Ramos (cell line): ENCODE results near the gene C10orf90.

Experiments used
- in situ Hi-C: fragments of 300-500 bp; cut with MboI; formaldehyde crosslinking; loops from one replicate; pipeline ENCODE4 v1.14.3; 2022; ENCODE audit warnings: low sequenced_read_pairs; ENCODE audit not compliant: unreplicated experiment

C10orf90 gene

GRCh38 chr10:126588024-126588423 lies 82.5 kb downstream of the C10orf90 start:
- in situ Hi-C loops: no loop called here

- in situ Hi-C loops: no loop called here
Observed at GRCh38 chr10:126586878-126587277, 83.6 kb downstream of the C10orf90 start.

- in situ Hi-C loops: no loop called here
Observed at GRCh38 chr10:126586128-126586527, 84.4 kb downstream of the C10orf90 start.

- in situ Hi-C loops: no loop called here
Observed at GRCh38 chr10:126585249-126586017, 85.1 kb downstream of the C10orf90 start.

- in situ Hi-C loops: no loop called here
Observed at GRCh38 chr10:126584836-126585235, 85.7 kb downstream of the C10orf90 start.

GRCh38 chr10:126583552-126584200 lies 86.8 kb downstream of the C10orf90 start:
- in situ Hi-C loops: no loop called here

- in situ Hi-C loops: no loop called here
Observed at GRCh38 chr10:126581648-126582046, 88.8 kb downstream of the C10orf90 start.

- in situ Hi-C loops: no loop called here
Observed at GRCh38 chr10:126580873-126581647, 89.4 kb downstream of the C10orf90 start.

- in situ Hi-C loops: no loop called here
Observed at GRCh38 chr10:126576336-126576735, 94.2 kb downstream of the C10orf90 start.

GRCh38 chr10:126570621-126571602 lies 99.6 kb downstream of the C10orf90 start:
- in situ Hi-C loops: no loop called here

- in situ Hi-C loops: no loop called here
Observed at GRCh38 chr10:126570245-126570570, 100.3 kb downstream of the C10orf90 start.

GRCh38 chr10:126569513-126570244 lies 100.8 kb downstream of the C10orf90 start:
- in situ Hi-C loops: no loop called here

GRCh38 chr10:126568809-126569385 lies 101.6 kb downstream of the C10orf90 start:
- in situ Hi-C loops: no loop called here

- in situ Hi-C loops: no loop called here
Observed at GRCh38 chr10:126565871-126566270, 104.6 kb downstream of the C10orf90 start.

- in situ Hi-C loops: no loop called here
Observed at GRCh38 chr10:126565441-126565840, 105.1 kb downstream of the C10orf90 start.

- in situ Hi-C loops: no loop called here
Observed at GRCh38 chr10:126564326-126564888, 106.1 kb downstream of the C10orf90 start.

- in situ Hi-C loops: no loop called here
Observed at GRCh38 chr10:126563361-126563760, 107.1 kb downstream of the C10orf90 start.

- in situ Hi-C loops: no loop called here
Observed at GRCh38 chr10:126561921-126562680, 108.4 kb downstream of the C10orf90 start.
